IMR-90 (cell line): ENCODE data around the gene VIPR2.

Source experiments
- CEBPB ChIP-seq: IDR thresholded peaks from 2 replicates; pipeline ENCODE4 v1.6.1; 2012; ENCODE audit warnings: low read depth, low read length, improper control_type of control experiment
- CHD1 ChIP-seq: IDR thresholded peaks from 2 replicates; pipeline ENCODE4 v1.6.1; 2012; ENCODE audit warnings: low read depth, low read length, improper control_type of control experiment
- FOS ChIP-seq: fragments of 150-350 bp; IDR thresholded peaks from 2 replicates; pipeline ENCODE4 v1.6.1; 2016; ENCODE audit warnings: low read depth, low read length
- MAFK ChIP-seq: IDR thresholded peaks from 2 replicates; pipeline ENCODE4 v1.6.1; 2012; ENCODE audit warnings: low read depth, low read length, improper control_type of control experiment
- MAZ ChIP-seq: IDR thresholded peaks from 2 replicates; pipeline ENCODE4 v1.6.1; 2012; ENCODE audit warnings: low read depth, mild to moderate bottlenecking, low read length, improper control_type of control experiment, moderate library complexity, borderline replicate concordance
- POLR2A ChIP-seq: IDR thresholded peaks from 2 replicates; pipeline ENCODE4 v1.6.1; 2012; ENCODE audit warnings: mild to moderate bottlenecking, low read depth, low read length
- RAD21 ChIP-seq: IDR thresholded peaks from 2 replicates; pipeline ENCODE4 v1.6.1; 2012; ENCODE audit warnings: low read length, improper control_type of control experiment
- RFX5 ChIP-seq: IDR thresholded peaks from 2 replicates; pipeline ENCODE4 v1.8.0; 2012; ENCODE audit warnings: low read depth, mild to moderate bottlenecking, low read length, moderate library complexity
- SMC3 ChIP-seq: fragments of 150-350 bp; IDR thresholded peaks from 2 replicates; pipeline ENCODE4 v1.6.1; 2016; ENCODE audit warnings: low read depth, mild to moderate bottlenecking, antibody characterized with exemption, low read length, moderate library complexity
- TF ChIP-seq, protein P1 (sequence below): conservative IDR thresholded peaks from 2 replicates; pipeline ENCODE4 v1.5.1; 2012; ENCODE audit warnings: mild to moderate bottlenecking, low read depth, low read length, improper control_type of control experiment
- TF ChIP-seq, protein P2 (sequence below): fragments of 150-350 bp; IDR thresholded peaks from 2 replicates; pipeline ENCODE4 v1.6.1; 2016; ENCODE audit warnings: low read depth, mild to moderate bottlenecking, low read length, moderate library complexity, borderline replicate concordance
- TF ChIP-seq, protein P3 (sequence below): fragments of 150-350 bp; IDR thresholded peaks from 2 replicates; pipeline ENCODE4 v1.6.1; 2017; ENCODE audit warnings: mild to moderate bottlenecking, antibody characterized with exemption, low read length, low read depth

DNA sequence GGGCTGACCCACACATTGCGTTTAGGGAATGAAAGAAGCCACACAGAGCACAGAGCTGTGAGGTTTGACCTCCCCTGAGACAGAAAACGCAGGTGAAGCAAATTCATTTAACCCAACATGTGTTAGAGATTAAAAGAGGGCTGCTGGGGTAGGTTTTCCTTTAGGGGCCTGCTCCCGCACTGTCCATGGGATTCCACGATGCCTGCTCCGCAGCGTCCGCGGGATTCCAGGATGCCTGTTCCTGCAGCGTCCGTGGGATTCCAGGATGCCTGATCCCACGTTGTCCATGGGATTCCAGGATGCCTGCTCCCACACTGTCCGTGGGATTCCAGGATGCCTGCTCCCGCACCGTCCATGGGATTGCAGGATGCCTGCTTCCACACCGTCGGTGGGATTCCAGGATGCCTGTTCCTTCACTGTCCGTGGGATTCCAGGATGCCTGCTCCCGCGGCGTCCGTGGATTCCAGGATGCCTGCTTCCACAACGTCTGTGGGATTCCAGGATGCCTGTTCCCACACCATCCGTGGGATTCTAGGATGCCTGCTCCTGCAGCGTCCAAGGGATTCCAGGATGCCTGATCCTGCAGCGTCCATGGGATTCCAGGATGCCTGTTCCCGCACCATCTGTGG, 78.7 kb downstream of the VIPR2 start:
- TF ChIP-seq POLR2A (no peak), CEBPB (no peak), RFX5 (no peak), RAD21 (no peak), SMC3 (no peak), MAFK (no peak), CHD1 (no peak), FOS (no peak), MAZ (no peak)
- TF ChIP-seq, protein P1, sequence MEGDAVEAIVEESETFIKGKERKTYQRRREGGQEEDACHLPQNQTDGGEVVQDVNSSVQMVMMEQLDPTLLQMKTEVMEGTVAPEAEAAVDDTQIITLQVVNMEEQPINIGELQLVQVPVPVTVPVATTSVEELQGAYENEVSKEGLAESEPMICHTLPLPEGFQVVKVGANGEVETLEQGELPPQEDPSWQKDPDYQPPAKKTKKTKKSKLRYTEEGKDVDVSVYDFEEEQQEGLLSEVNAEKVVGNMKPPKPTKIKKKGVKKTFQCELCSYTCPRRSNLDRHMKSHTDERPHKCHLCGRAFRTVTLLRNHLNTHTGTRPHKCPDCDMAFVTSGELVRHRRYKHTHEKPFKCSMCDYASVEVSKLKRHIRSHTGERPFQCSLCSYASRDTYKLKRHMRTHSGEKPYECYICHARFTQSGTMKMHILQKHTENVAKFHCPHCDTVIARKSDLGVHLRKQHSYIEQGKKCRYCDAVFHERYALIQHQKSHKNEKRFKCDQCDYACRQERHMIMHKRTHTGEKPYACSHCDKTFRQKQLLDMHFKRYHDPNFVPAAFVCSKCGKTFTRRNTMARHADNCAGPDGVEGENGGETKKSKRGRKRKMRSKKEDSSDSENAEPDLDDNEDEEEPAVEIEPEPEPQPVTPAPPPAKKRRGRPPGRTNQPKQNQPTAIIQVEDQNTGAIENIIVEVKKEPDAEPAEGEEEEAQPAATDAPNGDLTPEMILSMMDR, result no peak
- TF ChIP-seq, protein P2, sequence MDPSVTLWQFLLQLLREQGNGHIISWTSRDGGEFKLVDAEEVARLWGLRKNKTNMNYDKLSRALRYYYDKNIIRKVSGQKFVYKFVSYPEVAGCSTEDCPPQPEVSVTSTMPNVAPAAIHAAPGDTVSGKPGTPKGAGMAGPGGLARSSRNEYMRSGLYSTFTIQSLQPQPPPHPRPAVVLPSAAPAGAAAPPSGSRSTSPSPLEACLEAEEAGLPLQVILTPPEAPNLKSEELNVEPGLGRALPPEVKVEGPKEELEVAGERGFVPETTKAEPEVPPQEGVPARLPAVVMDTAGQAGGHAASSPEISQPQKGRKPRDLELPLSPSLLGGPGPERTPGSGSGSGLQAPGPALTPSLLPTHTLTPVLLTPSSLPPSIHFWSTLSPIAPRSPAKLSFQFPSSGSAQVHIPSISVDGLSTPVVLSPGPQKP, result no peak
- TF ChIP-seq, protein P3, sequence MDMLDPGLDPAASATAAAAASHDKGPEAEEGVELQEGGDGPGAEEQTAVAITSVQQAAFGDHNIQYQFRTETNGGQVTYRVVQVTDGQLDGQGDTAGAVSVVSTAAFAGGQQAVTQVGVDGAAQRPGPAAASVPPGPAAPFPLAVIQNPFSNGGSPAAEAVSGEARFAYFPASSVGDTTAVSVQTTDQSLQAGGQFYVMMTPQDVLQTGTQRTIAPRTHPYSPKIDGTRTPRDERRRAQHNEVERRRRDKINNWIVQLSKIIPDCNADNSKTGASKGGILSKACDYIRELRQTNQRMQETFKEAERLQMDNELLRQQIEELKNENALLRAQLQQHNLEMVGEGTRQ, result no peak
